Esophagus muscularis mucosa (tissue), 4 donors: ENCODE results near the gene P2RX2. TPM values are rescaled to one million over a fixed set of nuclear protein-coding genes. Genes with fewer than 3 reads are reported as not detected.

Experiments used
- DNase-seq: peaks from one replicate; pipeline ENCODE4 v3.0.0-alpha.2; 2017; ENCODE audit errors: extremely low spot score
- H3K27ac ChIP-seq, 4 donors: fragments of 200-600 bp; sonication (generic); replicated peaks in 1 of 4; 1 replicate in 3 of 4; 2 replicates in 1 of 4; pipeline ENCODE4 v1.5.1; 2016 to 2019; ENCODE audit warnings: mild to moderate bottlenecking in 1 of 4
- H3K27me3 ChIP-seq, 4 donors: fragments of 200-600 bp; sonication (generic); one replicate each; pipeline versions ENCODE4 v1.5.1 to v1.6.0; 2016 to 2019
- H3K36me3 ChIP-seq, 4 donors: fragments of 200-600 bp; sonication (generic); one replicate each; pipeline ENCODE4 v1.5.1; 2016 to 2019
- H3K4me1 ChIP-seq, 4 donors: fragments of 200-600 bp; sonication (generic); one replicate each; pipeline ENCODE4 v1.5.1; 2016 to 2019
- H3K4me3 ChIP-seq, 4 donors: fragments of 200-600 bp; sonication (generic); 1 replicate in 2 of 4; 2 replicates in 2 of 4; pipeline ENCODE4 v1.5.1; 2016 to 2019; ENCODE audit warnings: mild to moderate bottlenecking in 4 of 4, moderate library complexity in 1 of 4
- H3K9me3 ChIP-seq, 4 donors: fragments of 200-600 bp; sonication (generic); 1 replicate in 3 of 4; 2 replicates in 1 of 4; pipeline ENCODE4 v1.5.1; 2016 to 2019
- CTCF ChIP-seq, 3 experiments: fragments of 200-600 bp in 2 of 3; fragments of 450-650 bp in 1 of 3; sonication (generic) in 2 of 3; IDR thresholded peaks; one replicate each; pipeline ENCODE4 v1.5.1; 2017 to 2019; ENCODE audit warnings: antibody characterized with exemption in 3 of 3, mild to moderate bottlenecking in 2 of 3, moderate library complexity in 1 of 3
- EP300 ChIP-seq: sonication (generic); formaldehyde crosslinking; IDR thresholded peaks from one replicate; pipeline ENCODE4 v1.6.1; 2017; ENCODE audit warnings: antibody characterized with exemption
- POLR2A ChIP-seq: fragments of 450-650 bp; IDR thresholded peaks from one replicate; pipeline ENCODE4 v1.6.1; 2017; ENCODE audit warnings: antibody characterized with exemption, moderate library complexity, mild to moderate bottlenecking, low read depth
- POLR2AphosphoS5 ChIP-seq, 2 donors: sonication (generic); formaldehyde crosslinking; IDR thresholded peaks; one replicate each; pipeline ENCODE4 v1.6.1; 2017; ENCODE audit warnings: antibody characterized with exemption in 2 of 2
- WGBS: methylation state at CpG from one replicate; pipeline ENCODE4 v1.1.5; 2018; 5-methylcytosine and 5-hydroxymethylcytosine counted together
- intact Hi-C: fragments of 100-400 bp; cut with DNase I; formaldehyde crosslinking; loops from one replicate; pipeline ENCODE4 v1.15.1; 2023
- total RNA-seq, 4 donors: library from RNA; depleted of rRNA; stranded (reverse); fragments of >200 nt; gene quantifications; one replicate each; pipeline versions ENCODE4 v1.1.0 to v1.2.1, GENCODE V29; 2016

P2RX2 gene
- total RNA-seq, 4 donors from 2014 or later: 1.7 to 4.1 (median 3.7) TPM

- intact Hi-C loops: no loop called here
- Histone ChIP-seq H3K27me3 (no peaks in the 10 kb centered on the region), H3K4me1 (no peaks in the 10 kb centered on the region), H3K4me3 (no peak overlapping the region), H3K27ac (no peak overlapping the region), H3K36me3 (peaks cover 34 to 76% (median 74%) of the 10 kb centered on the region in 4 donors), H3K9me3 (no peaks in the 10 kb centered on the region)
- DNase-seq: no peak
- WGBS: 99% methylated on average over 6 of the region's 6 CpGs
- TF ChIP-seq EP300 (no peak), POLR2AphosphoS5 (IDR thresholded peaks at IDR 0.05) (no peak), POLR2A (no peak), CTCF (IDR thresholded peaks at IDR 0.05) (no peak)
Measured at GRCh38 chr12:132629330-132629729, 10.8 kb downstream of the P2RX2 start.

DNA sequence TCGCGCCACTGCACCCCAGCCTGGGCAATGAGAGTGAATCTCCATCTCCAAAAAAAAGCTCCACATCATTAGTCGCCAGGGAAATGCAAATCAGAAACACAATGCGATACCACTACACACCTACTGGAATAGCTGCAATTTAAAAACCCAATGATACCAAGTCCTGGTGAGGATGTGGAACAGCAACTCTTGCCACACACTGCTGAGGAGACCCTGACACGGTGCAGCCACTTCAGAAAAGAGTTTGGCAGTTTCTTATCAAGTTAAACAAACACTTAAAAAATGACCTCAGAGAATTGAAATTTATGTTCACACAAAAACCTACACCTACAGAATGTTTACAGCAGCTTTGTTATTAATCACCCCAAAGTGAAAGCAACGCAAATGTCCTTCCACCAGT lies 12.1 kb downstream of the P2RX2 start:
- WGBS: 88% methylated on average over 6 of the region's 6 CpGs
- no peak overlapping the region for H3K4me3 ChIP-seq
- H3K27me3 ChIP-seq: no peaks in the 10 kb centered on the region
- no peaks in the 10 kb centered on the region for H3K9me3 ChIP-seq
- intact Hi-C loops: no loop called here
- H3K27ac ChIP-seq: no peak overlapping the region
- H3K36me3 ChIP-seq: peaks cover 34 to 76% (median 74%) of the 10 kb centered on the region in 4 donors
- DNase-seq: no peak
- TF ChIP-seq POLR2AphosphoS5 (IDR thresholded peaks at IDR 0.05) (no peak), EP300 (no peak), CTCF (IDR thresholded peaks at IDR 0.05) (no peak), POLR2A (no peak)
- H3K4me1 ChIP-seq: no peaks in the 10 kb centered on the region

- Histone ChIP-seq H3K27ac (no peak overlapping the region), H3K27me3 (no peaks in the 10 kb centered on the region), H3K4me3 (no peak overlapping the region), H3K9me3 (no peaks in the 10 kb centered on the region), H3K36me3 (peaks cover 35 to 80% (median 77%) of the 10 kb centered on the region in 4 donors), H3K4me1 (no peaks in the 10 kb centered on the region)
- intact Hi-C loops: no loop called here
- TF ChIP-seq POLR2AphosphoS5 (IDR thresholded peaks at IDR 0.05): no peak
- TF ChIP-seq CTCF (IDR thresholded peaks at IDR 0.05): no peak
- 99% methylated on average over 11 of the region's 11 CpGs for WGBS
- DNase-seq: no peak
Measured at GRCh38 chr12:132631666-132632065, 13.1 kb downstream of the P2RX2 start.

DNA sequence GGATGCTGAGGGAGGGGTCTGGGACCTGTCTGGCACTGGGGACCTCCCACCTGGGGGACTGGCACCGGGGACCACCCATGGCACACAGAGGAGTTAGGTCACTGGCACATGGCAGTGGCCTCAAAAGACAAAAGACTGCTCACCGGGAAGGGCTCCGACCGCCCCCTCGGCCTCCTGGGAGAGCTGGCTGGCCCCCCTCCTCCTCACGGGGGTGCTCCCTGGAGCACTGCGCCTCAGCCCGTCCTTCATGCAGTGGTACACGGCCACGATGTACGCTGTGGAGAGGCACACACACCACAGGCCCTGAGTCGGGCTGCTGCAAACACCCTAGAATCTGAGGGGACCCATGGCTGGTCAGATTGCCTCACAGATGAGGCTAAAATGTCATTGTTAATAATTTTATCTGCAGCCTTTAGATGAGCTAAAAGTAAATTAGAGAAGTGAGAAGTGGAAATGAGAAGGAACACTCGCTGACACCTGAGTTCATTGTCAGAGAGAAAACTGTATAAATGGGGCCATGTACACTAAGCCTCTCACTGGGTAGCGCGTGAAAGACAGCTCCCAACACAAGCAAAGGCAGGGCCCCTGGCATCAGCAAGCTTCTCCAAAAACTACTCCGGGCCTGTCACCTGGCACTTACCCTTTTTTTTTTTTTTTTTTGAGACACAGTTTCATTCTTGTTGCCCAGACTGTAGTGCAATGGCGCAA lies 14.1 kb downstream of the P2RX2 start:
- Histone ChIP-seq H3K27ac (no peak overlapping the region), H3K4me1 (no peaks in the 10 kb centered on the region), H3K27me3 (no peaks in the 10 kb centered on the region), H3K4me3 (no peak overlapping the region), H3K9me3 (no peaks in the 10 kb centered on the region), H3K36me3 (peaks cover 43 to 90% (median 87%) of the 10 kb centered on the region in 4 donors)
- intact Hi-C loops: no loop called here
- DNase-seq: no peak
- TF ChIP-seq POLR2A (no peak), POLR2AphosphoS5 (IDR thresholded peaks at IDR 0.05) (no peak), CTCF (IDR thresholded peaks at IDR 0.05) (no peak), EP300 (no peak)
- 95% methylated on average over 8 of the region's 17 CpGs for WGBS

DNA sequence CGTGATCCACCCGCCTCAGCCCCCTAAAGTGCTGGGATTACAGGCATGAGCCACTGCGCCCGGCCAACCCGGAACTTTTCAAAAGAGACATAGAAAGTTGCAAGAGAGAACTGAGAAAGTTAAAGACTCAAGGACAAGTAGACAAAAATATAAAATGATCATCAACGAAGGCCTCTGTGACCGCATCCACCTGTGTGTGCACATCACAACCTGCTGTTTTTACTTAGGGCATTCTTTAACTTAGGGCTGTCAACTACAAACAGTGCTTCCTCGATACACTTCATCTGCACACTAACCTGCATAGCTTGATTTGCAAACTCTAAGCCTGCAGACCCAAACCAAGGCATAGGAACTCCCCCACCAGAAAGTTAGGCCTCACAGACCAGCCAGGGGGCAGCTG lies 14.8 kb downstream of the P2RX2 start:
- TF ChIP-seq EP300: no peak
- Histone ChIP-seq H3K36me3 (peaks cover 44 to 98% (median 93%) of the 10 kb centered on the region in 4 donors), H3K27me3 (no peaks in the 10 kb centered on the region), H3K4me3 (no peak overlapping the region), H3K4me1 (no peaks in the 10 kb centered on the region), H3K27ac (no peak overlapping the region), H3K9me3 (no peaks in the 10 kb centered on the region)
- no peak for DNase-seq
- intact Hi-C loops: no loop called here
- 92% methylated on average over 8 of the region's 8 CpGs for WGBS
